Measurements from ENCODE around the gene ETV2.
A peak's percentile ranks its signal among the peaks of the same experiment; 100 is the strongest.
"Not testable (repeated sequence)": the region's sequence is repeated elsewhere in the genome, so short reads cannot be mapped to it uniquely, and the experiment has no call there.

Gene ETV2

DNA sequence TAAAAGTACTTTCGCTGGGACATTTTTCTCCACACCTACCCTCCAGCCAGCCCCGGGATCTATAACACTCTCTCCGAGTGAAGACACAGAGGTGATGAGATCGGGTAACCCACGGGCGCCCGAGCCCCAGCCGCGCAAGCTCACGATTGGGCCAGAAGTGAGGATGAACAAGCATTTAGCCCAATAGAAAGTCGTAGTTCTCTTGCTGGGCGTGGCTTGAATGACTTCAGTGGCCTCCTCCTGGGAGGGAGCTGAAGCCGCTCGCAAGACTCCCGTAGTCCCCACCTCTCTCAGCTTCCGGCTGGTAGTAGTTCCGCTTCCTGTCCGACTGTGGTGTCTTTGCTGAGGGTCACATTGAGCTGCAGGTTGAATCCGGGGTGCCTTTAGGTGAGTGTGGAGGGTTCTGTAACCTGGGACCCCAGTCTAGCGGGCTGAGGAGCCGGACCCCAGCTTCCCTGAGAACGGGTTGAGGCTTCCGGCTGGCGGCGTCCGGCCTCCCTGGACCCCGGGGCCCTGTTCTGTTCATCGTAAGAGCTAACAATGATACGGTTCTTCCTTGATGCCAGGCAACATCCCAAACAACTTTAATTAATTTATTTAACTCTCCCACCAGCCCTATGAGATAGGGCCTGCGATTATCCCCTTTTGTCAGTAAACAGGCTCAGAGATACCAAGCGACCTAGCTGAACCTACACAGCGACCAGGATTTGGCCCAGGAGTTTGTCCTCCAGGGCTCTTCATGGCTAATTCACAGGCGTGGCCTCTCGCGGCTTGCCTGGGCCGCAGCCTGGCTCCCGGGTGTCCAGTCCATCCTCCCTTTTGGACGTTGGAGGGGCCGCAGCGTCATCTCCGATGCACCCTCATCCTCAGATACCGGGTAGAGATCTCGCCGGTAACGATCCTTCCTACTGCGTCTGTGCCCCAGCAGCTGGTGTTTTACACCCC, 6.7 kb downstream of the ETV2 start, which contains the start of gene COX6B1:
TSS of gene COX6B1 (plus strand) at position 307 of the 945 bp plus-strand sequence. CDS start 2,921 bp downstream, outside the sequence.
- CTCF ChIA-PET, result no interaction called here
- TF ChIP-seq, protein P1, sequence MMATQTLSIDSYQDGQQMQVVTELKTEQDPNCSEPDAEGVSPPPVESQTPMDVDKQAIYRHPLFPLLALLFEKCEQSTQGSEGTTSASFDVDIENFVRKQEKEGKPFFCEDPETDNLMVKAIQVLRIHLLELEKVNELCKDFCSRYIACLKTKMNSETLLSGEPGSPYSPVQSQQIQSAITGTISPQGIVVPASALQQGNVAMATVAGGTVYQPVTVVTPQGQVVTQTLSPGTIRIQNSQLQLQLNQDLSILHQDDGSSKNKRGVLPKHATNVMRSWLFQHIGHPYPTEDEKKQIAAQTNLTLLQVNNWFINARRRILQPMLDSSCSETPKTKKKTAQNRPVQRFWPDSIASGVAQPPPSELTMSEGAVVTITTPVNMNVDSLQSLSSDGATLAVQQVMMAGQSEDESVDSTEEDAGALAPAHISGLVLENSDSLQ (IDR thresholded peaks at IDR 0.05), result peak; percentile 98
- no peak for TF ChIP-seq CTBP1 (IDR thresholded peaks at IDR 0.05; ENCODE audit: borderline replicate concordance)
- TF ChIP-seq SUZ12 (IDR thresholded peaks at IDR 0.05), result no peak
- 0 out of 2 replicates have a peak, but pooled peaks have one; percentile 39 for TF ChIP-seq L3MBTL2 (conservative IDR thresholded peaks at IDR 0.05)
- TF ChIP-seq FOXM1 (IDR thresholded peaks at IDR 0.05; ENCODE audit: borderline replicate concordance), result no peak
- TF ChIP-seq NFRKB (IDR thresholded peaks at IDR 0.05), result no peak
- TF ChIP-seq HDGF (IDR thresholded peaks at IDR 0.05; ENCODE audit: borderline replicate concordance), result no peak
- TF ChIP-seq FOXA1 (IDR thresholded peaks at IDR 0.05), result no peak
- no peak for TF ChIP-seq ZNF384 (IDR thresholded peaks at IDR 0.05)
- no peak for TF ChIP-seq LEF1 (IDR thresholded peaks at IDR 0.05; ENCODE audit: borderline replicate concordance)
- no peak for TF ChIP-seq ELF4 (IDR thresholded peaks at IDR 0.05)
- POLR2A ChIA-PET, result interaction anchor here (0.6 to 1.9 kb wide), 31 partner anchors 9 to 327 kb away, joined by 3 to 15 read pairs (median 4); partner anchors contain the start of genes APLP1, HAUS5, LIN37 and UPK1A
- DNase-seq (ENCODE audit: extremely low spot score), result peak; percentile 94

DNA sequence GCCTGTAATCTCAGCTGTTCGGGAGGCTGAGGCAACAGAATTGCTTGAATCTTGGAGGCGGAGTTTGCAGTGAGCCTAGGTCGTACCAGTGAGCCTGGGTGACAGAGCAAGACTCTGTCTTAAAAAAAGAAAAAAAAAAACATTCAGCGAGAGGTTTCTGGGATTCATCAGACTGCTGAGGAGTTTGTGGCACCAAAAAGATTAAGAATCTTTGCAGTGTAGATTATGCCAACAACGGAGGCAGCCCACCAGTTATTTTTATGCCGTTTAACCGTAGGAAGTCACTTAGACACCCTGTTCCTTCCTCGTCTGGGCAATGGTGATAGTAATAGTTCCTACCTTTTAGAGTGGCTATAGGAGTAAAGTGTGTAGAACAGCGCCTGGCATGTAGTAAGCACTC, 9.0 kb downstream of the ETV2 start:
- TF ChIP-seq FOXA1 (IDR thresholded peaks at IDR 0.05) (no peak), ARNT (IDR thresholded peaks at IDR 0.05) (no peak), SUZ12 (IDR thresholded peaks at IDR 0.05) (no peak), NFRKB (IDR thresholded peaks at IDR 0.05) (no peak), TARDBP (IDR thresholded peaks at IDR 0.05) (no peak), BHLHE40 (IDR thresholded peaks at IDR 0.05; ENCODE audit: borderline replicate concordance) (no peak), HDGF (IDR thresholded peaks at IDR 0.05; ENCODE audit: borderline replicate concordance) (no peak), LEF1 (IDR thresholded peaks at IDR 0.05; ENCODE audit: borderline replicate concordance) (no peak), SP1 (IDR thresholded peaks at IDR 0.05) (no peak), ELF4 (IDR thresholded peaks at IDR 0.05) (no peak)
- TF ChIP-seq, protein P1 (IDR thresholded peaks at IDR 0.05), result no peak
- ChIA-PET POLR2A (no interaction called here), CTCF (no interaction called here)
- no peak for DNase-seq (ENCODE audit: extremely low spot score)

DNA sequence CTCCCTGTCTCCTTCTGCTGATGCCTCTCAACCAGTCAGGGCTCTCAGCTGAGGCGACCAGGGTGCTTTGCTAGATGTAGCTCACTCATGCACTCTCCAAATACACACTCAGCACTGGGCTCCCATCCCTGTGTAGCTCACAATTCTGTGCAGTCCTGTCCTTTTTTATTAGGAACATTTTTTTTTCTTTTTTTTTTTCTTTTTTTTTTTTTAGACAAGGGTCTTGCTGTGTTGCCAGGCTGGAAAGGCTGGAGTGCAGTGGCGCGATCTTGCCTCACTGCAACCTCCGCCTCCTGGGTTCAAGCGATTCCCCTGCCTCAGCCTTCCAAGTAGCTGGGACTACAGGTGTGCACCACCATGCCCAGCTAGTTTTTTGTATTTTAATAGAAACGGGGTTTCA, 13.3 kb downstream of the ETV2 start:
- ChIA-PET CTCF (interaction anchor here (0.7 kb wide), 1 partner anchor 473 kb away, joined by 3 read pairs; no protein-coding TSS in a partner anchor), POLR2A (interaction anchor here (0.7 to 2.3 kb wide), 2 partner anchors 10 kb away, joined by 4 to 7 read pairs; no protein-coding TSS in a partner anchor)
- not testable (repeated sequence) for DNase-seq (ENCODE audit: extremely low spot score)

DNA sequence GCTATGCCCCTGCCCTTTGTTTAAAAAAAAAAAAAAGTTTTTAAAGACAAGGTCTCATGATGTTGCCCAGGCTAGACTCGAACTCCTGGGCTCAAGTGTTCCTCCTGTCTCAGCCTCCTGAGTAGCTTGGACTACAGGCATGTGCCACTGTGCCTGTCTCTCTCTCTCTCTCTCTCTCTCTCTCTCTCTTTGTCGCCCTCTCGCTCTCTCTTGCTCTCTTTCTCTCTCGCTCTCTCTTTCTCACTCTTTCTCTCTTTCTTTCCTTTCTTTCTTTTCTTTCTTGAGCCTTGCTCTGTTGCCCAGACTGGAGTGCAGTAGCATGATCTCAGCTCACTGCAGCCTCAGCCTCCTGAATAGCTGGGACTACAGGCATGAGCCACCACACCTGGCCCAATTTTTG, 14.1 kb downstream of the ETV2 start:
- DNase-seq (ENCODE audit: extremely low spot score), result no peak
- ChIA-PET POLR2A (interaction anchor here (2.3 kb wide), 1 partner anchor 11 kb away, joined by 7 read pairs; no protein-coding TSS in a partner anchor), CTCF (interaction anchor here (0.7 kb wide), 1 partner anchor 106 kb away, joined by 4 read pairs; no protein-coding TSS in a partner anchor)
- TF ChIP-seq L3MBTL2 (conservative IDR thresholded peaks at IDR 0.05) (no peak), SP1 (IDR thresholded peaks at IDR 0.05) (no peak), ELF4 (IDR thresholded peaks at IDR 0.05) (no peak), SUZ12 (IDR thresholded peaks at IDR 0.05) (no peak), LEF1 (IDR thresholded peaks at IDR 0.05; ENCODE audit: borderline replicate concordance) (no peak), FOXM1 (IDR thresholded peaks at IDR 0.05; ENCODE audit: borderline replicate concordance) (no peak), HDGF (IDR thresholded peaks at IDR 0.05; ENCODE audit: borderline replicate concordance) (no peak), FOXK2 (IDR thresholded peaks at IDR 0.05) (no peak), NFRKB (IDR thresholded peaks at IDR 0.05) (no peak)

DNA sequence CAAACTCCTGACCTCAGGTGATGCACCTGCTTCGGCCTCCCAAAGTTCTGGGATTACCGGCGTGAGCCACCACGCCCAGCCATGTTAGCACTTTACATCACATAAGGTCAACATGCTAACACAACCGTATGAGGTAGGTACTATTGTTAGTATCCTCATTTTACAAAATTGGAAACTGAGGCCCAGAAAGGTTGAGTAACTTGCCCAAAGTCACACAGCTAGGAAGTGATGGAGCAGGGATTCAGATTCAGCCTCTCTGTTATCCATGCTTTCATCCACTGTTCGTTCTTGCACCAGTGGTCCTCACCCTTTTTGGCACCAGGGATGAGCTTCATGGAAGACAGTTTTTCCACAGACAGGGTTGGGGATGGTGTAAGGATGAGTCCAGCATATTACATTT, 15.2 kb downstream of the ETV2 start:
- no peak for TF ChIP-seq NFRKB (IDR thresholded peaks at IDR 0.05)
- TF ChIP-seq TARDBP (IDR thresholded peaks at IDR 0.05), result no peak
- no peak for TF ChIP-seq BHLHE40 (IDR thresholded peaks at IDR 0.05; ENCODE audit: borderline replicate concordance)
- no peak for TF ChIP-seq FOXA1 (IDR thresholded peaks at IDR 0.05)
- no peak for TF ChIP-seq FOXK2 (IDR thresholded peaks at IDR 0.05)
- TF ChIP-seq ZNF384 (IDR thresholded peaks at IDR 0.05), result no peak
- TF ChIP-seq L3MBTL2 (conservative IDR thresholded peaks at IDR 0.05), result no peak
- no peak for DNase-seq (ENCODE audit: extremely low spot score)
- ChIA-PET POLR2A (interaction anchor here (1.8 to 2.3 kb wide), 2 partner anchors 9 to 12 kb away, joined by 5 to 7 read pairs; partner anchors contain the start of gene COX6B1), CTCF (no interaction called here)

DNA sequence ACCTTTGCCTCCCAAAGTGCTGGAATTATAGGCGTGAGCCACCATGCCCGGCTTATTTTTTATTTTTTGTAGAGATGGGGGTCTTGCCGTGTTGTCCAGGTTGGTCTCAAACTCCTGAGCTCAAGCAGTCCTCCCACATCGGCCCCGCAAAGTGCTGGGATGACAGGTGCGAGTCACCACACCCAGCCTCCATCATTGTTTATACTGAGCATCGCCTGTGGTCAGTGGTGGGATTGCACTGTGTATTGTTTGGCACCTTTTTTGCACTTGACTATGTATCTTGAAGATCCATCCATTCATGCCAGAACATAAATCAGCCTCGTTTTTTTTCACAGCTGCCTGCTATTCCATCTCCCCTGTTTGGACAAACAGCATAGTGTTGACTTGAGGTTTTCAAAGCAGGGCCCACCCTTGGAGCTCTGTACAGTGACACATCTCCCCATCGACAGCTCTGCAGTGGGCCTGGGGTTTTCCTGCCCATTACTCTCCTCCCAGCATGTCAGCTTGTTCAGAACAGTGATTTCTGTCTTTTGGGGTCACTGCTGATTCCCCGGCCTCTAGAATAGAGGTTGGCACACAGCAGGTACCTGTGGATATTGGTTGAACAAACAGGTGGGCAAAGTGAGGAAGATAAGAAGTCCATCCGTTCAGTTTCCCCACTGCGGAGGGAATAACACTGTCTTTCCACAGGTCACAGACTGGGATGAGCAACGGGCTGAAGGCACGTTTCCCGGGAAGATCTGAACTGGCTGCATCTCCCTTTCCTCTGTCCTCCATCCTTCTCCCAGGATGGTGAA, 16.6 kb downstream of the ETV2 start:
- ChIA-PET CTCF (no interaction called here), POLR2A (interaction anchor here (1.8 kb wide), 1 partner anchor 10 kb away, joined by 5 read pairs; the partner anchor contains the start of gene COX6B1)
- DNase-seq (ENCODE audit: extremely low spot score), result no peak
- TF ChIP-seq ELF4 (IDR thresholded peaks at IDR 0.05) (no peak), ZNF384 (IDR thresholded peaks at IDR 0.05) (no peak), L3MBTL2 (conservative IDR thresholded peaks at IDR 0.05) (no peak), LEF1 (IDR thresholded peaks at IDR 0.05; ENCODE audit: borderline replicate concordance) (no peak), FOXK2 (IDR thresholded peaks at IDR 0.05) (no peak), HDGF (IDR thresholded peaks at IDR 0.05; ENCODE audit: borderline replicate concordance) (no peak), FOXM1 (IDR thresholded peaks at IDR 0.05; ENCODE audit: borderline replicate concordance) (no peak), SP1 (IDR thresholded peaks at IDR 0.05) (no peak)
